Upper lobe of right lung (tissue), 1 donor: ENCODE data around the gene PPP3R2. TPM values are rescaled to one million over a fixed set of nuclear protein-coding genes. Genes with fewer than 3 reads are reported as not detected.

Source experiments
- ATAC-seq: fragments of 200-7000 bp; cut with Tn5 transposase; one replicate; pipeline ENCODE4 v1.9.1; 2020; ENCODE audit warnings: mild to moderate bottlenecking, moderate library complexity
- DNase-seq: peaks from one replicate; pipeline ENCODE4 v3.0.0-alpha.2; 2020
- H3K27ac ChIP-seq: fragments of 200-600 bp; one replicate; pipeline ENCODE4 v1.8.0; 2022
- H3K27me3 ChIP-seq: fragments of 200-600 bp; one replicate; pipeline ENCODE4 v1.8.0; 2022; ENCODE audit warnings: mild to moderate bottlenecking
- H3K36me3 ChIP-seq: fragments of 200-600 bp; one replicate; pipeline ENCODE4 v1.8.0; 2022
- H3K4me1 ChIP-seq: fragments of 200-600 bp; one replicate; pipeline ENCODE4 v1.8.0; 2022
- H3K4me3 ChIP-seq: fragments of 200-600 bp; one replicate; pipeline ENCODE4 v1.8.0; 2022; ENCODE audit warnings: mild to moderate bottlenecking
- H3K9me3 ChIP-seq: fragments of 200-600 bp; one replicate; pipeline ENCODE4 v1.8.0; 2022
- intact Hi-C: fragments of 100-400 bp; cut with DNase I; formaldehyde crosslinking; loops from one replicate; pipeline ENCODE4 v1.11.0; 2022
- total RNA-seq: library from RNA; stranded (reverse); fragmentation: NEBNext Ultra II Directional; extraction: Animal tissue kit (Norgen Biotek cat#: 25700); gene quantifications from one replicate; pipeline ENCODE4 v1.2.1, GENCODE V29; 2021
- TF ChIP-seq, protein P1 (sequence below): fragments of 200-600 bp; IDR thresholded peaks from one replicate; pipeline ENCODE4 v1.8.0; 2022; ENCODE audit warnings: antibody characterized with exemption
- donor health status: DM: no; HTN: yes; CAD: no; lungs with severe emphysema.

The PPP3R2 gene
- total RNA-seq, 1 donor from 2014 or later: not detected

DNA sequence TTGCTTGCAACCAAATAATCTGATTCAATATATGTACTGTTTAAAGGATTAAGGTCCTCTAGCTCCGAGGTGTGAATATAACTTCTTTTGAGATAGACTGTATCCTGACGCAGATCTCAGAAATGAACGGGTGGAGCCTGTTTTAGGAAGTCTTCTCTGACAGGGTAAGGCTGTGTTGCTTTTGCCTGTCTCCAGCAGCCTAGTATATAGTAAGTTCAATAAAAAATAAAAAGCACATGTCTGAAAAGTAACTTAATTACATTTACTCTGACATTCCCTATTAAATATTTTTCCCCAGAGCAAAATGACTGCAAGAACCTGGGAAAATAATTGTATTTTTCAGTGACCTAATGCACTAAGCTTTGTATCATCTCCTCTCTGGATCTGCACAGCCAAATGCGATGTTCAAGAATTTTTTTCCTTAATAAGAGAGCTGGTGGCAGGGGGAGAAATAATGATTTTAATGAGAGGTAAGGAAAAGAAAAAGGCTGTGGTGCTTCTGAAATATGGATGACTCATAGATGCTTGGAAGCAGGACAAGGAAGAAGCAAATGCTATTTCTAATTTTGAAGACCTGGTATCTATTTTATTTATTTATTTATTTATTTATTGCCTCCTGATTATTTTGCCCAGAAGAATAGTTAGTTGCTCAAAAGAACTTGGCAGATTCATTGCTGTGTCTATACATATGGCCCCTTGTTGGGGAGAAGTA is 7.3 kb downstream of the PPP3R2 start:
- Histone ChIP-seq H3K4me3 (no peak overlapping the region), H3K27me3 (no peaks in the 10 kb centered on the region), H3K9me3 (no peaks in the 10 kb centered on the region), H3K27ac (no peak overlapping the region), H3K36me3 (no peaks in the 10 kb centered on the region), H3K4me1 (no peaks in the 10 kb centered on the region)
- TF ChIP-seq, protein P1, sequence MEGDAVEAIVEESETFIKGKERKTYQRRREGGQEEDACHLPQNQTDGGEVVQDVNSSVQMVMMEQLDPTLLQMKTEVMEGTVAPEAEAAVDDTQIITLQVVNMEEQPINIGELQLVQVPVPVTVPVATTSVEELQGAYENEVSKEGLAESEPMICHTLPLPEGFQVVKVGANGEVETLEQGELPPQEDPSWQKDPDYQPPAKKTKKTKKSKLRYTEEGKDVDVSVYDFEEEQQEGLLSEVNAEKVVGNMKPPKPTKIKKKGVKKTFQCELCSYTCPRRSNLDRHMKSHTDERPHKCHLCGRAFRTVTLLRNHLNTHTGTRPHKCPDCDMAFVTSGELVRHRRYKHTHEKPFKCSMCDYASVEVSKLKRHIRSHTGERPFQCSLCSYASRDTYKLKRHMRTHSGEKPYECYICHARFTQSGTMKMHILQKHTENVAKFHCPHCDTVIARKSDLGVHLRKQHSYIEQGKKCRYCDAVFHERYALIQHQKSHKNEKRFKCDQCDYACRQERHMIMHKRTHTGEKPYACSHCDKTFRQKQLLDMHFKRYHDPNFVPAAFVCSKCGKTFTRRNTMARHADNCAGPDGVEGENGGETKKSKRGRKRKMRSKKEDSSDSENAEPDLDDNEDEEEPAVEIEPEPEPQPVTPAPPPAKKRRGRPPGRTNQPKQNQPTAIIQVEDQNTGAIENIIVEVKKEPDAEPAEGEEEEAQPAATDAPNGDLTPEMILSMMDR: no peak
- ATAC-seq (no peak), DNase-seq (no peak)
- intact Hi-C loops: no loop called here

DNA sequence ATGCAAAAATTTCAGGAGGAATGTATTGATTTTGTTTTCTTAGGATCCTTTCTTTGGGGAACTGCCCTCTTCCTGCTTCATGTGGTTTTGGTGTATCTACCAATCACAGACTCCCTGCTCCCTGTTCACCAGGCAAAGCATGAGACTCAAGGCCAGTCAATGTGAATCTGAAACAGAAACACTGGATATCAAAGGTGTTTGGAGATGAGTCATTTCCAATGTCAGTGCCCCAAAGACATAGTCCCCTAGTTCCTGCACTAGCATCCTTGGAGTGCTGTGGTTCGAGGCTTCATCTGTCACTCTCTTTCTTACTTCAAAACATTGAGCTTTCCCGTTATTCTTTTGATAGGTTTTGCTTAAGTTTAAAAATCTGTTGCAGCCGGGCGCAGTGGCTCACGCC is 8.1 kb downstream of the PPP3R2 start:
- peak; percentile 71 for ATAC-seq
- H3K36me3 ChIP-seq: no peaks in the 10 kb centered on the region
- intact Hi-C loops: no loop called here
- H3K27ac ChIP-seq: no peak overlapping the region
- no peaks in the 10 kb centered on the region for H3K9me3 ChIP-seq
- no peaks in the 10 kb centered on the region for H3K27me3 ChIP-seq
- no peak overlapping the region for H3K4me3 ChIP-seq
- H3K4me1 ChIP-seq: no peaks in the 10 kb centered on the region
- DNase-seq: no peak
- TF ChIP-seq, protein P1: no peak

DNA sequence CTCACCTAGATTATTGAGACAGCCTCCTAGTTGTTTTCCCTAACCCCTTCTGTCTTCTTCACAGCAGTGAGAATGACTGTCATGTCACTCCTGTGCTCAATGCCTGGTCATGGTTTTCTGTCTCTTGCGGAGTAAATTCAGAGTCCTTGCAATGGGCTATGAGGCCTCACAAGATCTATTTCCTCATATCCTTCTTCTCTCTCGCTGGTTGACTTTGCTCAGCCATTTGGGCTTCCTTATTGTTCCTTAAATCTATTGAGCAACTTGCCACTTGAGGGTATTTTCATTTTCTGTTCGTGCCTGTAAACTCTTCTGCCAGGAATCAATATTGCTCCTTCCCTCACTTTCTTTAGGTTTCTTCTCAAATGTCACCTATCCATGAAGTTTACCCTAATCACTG is 9.0 kb downstream of the PPP3R2 start:
- Histone ChIP-seq H3K4me1 (no peaks in the 10 kb centered on the region), H3K36me3 (no peaks in the 10 kb centered on the region), H3K9me3 (no peaks in the 10 kb centered on the region), H3K4me3 (no peak overlapping the region), H3K27ac (peak overlapping the region; percentile 11), H3K27me3 (no peaks in the 10 kb centered on the region)
- DNase-seq (no peak), ATAC-seq (peak; percentile 89)
- intact Hi-C loops: no loop called here
- TF ChIP-seq, protein P1: no peak

DNA sequence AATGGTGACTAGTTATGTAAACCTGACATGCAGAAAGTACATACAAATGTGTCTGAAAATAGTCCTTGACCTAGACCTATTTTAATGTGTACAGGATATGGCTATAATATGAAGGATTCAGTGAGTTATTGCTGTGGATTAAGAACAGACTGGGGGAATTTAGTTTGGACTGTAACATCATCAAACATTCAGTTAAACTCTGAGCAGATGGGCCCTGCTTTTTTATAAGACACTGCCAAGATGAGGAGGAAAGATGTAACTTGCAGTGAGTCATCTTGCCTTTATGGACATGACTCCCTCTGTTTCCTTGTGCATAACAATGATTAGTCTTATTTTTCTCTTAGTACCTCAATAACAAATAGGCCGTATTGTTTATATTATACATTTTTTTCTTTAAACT is 12.2 kb downstream of the PPP3R2 start:
- intact Hi-C loops: no loop called here
- H3K4me1 ChIP-seq: no peaks in the 10 kb centered on the region
- no peaks in the 10 kb centered on the region for H3K36me3 ChIP-seq
- TF ChIP-seq, protein P1: no peak
- no peak for DNase-seq
- no peak overlapping the region for H3K27ac ChIP-seq
- H3K27me3 ChIP-seq: no peaks in the 10 kb centered on the region
- ATAC-seq: no peak
- no peaks in the 10 kb centered on the region for H3K9me3 ChIP-seq
- H3K4me3 ChIP-seq: no peak overlapping the region

DNA sequence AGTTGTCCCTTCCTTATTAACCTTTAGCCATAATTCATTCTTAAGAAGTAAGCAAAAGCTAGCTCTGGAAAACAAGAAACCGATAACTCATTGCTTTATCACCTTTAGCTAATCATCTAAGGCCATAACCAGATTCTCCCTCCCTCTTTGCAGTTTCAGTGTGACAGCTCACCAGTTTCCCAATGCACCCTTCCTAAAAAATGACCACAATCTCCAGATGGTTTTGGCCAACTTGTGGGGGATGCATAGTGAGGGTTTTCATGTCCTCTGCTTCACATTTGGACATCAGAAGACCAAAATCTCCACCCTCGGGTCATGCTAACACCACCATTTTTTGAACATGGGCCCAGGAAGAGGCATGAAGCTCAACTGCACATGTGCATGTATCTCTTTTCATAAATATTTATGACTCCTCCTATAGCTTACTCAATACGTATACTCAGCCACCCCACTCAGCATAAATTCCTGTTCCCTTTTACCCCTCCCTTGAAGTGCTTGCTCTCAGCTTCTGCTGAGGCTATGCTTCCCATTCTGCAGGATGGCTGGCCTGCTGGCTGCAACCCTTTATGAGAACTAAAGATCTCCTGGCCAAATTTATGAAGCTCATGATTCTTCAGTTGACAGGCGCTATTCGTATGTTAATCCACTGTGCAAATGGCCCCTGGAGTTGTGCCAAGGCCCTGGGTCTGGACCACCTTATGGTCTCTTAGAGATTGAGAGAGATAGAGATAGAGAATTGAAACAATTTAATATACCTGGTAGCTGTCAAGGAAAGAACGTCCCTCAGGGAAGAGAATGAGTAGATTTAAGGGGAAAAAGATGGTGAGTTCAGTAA is 14.8 kb downstream of the PPP3R2 start:
- ATAC-seq (peak; percentile 85), DNase-seq (no peak)
- no peaks in the 10 kb centered on the region for H3K36me3 ChIP-seq
- TF ChIP-seq, protein P1: no peak
- no peaks in the 10 kb centered on the region for H3K4me1 ChIP-seq
- H3K9me3 ChIP-seq: no peaks in the 10 kb centered on the region
- H3K27me3 ChIP-seq: no peaks in the 10 kb centered on the region
- intact Hi-C loops: no loop called here
- H3K4me3 ChIP-seq: no peak overlapping the region
- no peak overlapping the region for H3K27ac ChIP-seq
